ENCODE measurements around the gene ABR. TPM values are rescaled to one million over a fixed set of nuclear protein-coding genes. Genes with fewer than 3 reads are reported as not detected.
A peak's percentile ranks its signal among the peaks of the same experiment; 100 is the strongest.

ABR gene
- total RNA-seq, 1 donor = 64.6 TPM

DNA sequence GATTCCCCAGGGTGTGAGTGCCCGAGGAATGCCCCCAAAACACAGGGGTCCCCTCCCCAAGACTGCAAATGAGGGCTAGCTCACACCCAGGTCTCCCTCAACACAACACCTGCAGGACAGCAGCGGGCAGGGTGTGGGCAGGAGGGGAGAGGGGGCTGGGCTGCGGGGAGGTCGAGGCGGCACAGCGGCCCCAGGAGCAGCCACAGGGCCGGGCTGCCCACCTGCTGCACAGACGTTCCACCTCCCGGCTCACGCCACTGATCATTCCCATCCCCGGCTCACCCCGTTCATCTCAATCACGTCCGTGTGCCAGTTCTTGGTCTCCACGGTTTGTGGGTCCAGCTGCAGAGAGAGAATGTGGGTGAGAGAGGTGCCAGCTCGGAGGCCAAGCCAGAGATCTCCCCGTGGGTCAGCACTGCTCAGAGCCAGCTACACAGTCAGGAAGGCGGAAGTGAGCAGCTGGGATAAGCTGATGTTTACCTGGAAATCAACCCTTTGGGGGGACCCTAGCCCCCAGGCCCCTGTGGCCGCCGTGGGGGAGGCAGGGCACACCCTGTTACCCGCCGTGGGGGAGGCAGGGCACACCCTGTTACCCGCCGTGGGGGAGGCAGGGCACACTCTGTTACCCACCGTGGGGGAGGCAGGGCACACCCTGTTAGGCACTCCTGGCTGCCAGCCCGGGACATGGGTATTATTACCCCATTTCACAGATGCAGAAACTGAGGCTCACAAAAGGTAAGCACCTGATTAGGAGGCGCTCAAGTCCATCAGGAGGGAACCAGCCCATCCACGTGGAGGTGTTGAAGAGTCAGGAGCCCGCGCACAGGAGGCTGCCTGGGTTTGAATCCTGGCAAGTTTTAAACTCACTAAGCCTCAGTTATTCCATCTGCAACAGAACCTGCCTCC lies 166.7 kb downstream of the ABR start:
- DNase-seq (ENCODE audit: low read depth in 2 of 3, low spot score in 2 of 3) = no peak

DNA sequence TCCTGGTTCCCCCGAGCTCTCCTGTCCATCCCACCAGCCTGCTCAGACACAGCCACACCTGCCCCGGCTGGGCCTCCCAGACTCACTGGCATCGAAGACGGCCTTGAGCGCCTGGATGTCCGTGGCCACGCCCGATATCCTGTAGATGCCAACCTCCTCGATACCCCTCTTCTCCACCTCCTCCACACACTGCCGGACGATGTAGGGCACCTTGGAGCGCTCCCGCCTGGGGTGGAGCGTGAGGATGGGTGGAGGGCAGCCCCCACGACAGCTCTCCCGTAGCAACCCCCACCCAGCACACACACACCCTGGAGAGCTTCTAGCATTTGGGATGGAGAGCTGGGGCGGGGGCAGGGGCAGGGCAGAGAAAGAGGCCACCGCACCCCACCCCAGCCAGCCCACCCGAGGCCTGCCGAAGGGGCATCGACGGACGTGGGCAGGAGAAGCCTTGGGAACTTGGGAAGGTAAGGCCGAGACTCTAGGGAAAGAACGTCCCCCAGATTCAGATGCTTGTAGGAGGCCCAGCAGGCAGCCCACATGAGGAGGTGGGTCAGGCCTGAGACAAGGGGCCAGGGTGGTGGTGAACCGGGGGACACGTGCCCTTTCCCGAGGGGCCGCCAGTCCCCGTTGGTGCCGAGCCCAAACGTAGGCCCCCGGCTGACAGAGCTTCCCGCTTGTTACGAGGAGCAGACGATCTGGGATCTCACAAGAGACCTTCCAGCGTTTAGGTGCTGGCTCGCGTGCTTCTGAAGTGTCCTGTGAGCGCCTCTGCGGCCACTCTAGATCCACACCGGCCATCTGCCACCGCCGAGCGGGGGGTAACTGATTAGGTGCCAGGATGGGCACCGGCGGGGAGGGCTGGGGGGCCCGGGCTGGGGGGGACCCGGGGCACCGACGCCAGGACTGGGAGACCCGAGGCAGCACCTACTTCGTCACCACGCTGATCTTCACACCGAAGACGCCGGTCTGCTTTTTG lies 167.7 kb downstream of the ABR start:
- no peak for DNase-seq (ENCODE audit: low read depth in 2 of 3, low spot score in 2 of 3)

DNA sequence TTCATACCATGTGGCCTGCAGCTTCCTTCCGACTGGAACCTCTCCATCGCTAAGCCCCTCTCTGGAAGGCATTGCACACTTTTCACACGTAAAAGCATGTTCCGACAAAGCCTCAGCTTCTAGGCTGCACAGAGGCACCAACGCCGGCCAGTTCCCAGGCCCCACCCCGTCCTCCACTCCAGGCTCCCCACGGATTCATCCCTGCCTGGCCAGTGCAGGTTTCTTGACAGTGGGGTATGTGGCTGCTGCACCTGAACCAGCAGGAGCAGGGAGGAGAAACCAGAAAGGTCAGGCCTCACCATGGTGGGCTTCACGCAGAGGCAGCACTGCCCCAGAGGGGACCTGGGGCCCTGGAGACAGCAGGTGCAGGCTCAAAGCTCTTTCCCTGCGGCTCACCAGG lies 168.6 kb downstream of the ABR start:
- DNase-seq (ENCODE audit: low read depth in 2 of 3, low spot score in 2 of 3) = no peak

DNA sequence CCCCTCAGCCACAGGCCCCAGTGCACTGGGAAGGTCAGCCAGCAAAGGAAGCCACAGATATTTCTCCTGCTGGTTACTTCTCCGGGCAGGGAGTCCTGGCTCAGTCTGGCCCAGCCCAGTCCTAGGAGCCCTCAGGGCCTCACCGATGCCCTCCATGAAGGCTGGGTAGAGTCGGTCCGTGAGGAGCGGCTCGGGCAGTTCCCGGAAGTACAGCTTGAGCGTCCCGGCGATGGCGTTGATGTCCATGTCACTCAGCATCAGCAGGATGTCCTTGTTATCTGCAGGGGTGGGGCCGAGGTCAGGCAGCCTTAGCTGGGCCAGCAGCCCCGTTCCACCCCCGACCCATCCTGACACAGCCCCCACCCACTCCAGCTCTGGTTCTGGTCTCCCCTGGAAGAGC lies 169.2 kb downstream of the ABR start:
- DNase-seq (ENCODE audit: low read depth in 2 of 3, low spot score in 2 of 3) = no peak

DNA sequence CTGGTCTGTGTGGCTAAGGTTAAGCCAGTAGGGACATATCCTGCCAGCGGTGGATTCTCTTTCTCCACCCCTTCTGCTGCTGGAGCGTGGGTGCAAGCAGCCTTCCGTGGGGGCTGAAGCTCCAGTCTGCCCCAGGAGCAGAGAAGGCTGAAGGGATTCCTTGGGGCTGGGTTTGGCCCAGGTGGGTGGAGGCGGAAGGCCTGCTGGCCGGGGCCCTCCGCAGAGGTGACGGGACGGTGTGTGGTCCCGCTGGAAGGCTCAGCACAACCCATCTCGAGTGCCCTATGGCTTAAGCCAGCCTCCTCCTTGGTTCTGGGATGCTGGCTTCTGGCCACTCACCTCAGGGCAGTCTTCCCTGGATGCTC lies 169.7 kb downstream of the ABR start:
- DNase-seq (ENCODE audit: low read depth in 2 of 3, low spot score in 2 of 3) = no peak

DNA sequence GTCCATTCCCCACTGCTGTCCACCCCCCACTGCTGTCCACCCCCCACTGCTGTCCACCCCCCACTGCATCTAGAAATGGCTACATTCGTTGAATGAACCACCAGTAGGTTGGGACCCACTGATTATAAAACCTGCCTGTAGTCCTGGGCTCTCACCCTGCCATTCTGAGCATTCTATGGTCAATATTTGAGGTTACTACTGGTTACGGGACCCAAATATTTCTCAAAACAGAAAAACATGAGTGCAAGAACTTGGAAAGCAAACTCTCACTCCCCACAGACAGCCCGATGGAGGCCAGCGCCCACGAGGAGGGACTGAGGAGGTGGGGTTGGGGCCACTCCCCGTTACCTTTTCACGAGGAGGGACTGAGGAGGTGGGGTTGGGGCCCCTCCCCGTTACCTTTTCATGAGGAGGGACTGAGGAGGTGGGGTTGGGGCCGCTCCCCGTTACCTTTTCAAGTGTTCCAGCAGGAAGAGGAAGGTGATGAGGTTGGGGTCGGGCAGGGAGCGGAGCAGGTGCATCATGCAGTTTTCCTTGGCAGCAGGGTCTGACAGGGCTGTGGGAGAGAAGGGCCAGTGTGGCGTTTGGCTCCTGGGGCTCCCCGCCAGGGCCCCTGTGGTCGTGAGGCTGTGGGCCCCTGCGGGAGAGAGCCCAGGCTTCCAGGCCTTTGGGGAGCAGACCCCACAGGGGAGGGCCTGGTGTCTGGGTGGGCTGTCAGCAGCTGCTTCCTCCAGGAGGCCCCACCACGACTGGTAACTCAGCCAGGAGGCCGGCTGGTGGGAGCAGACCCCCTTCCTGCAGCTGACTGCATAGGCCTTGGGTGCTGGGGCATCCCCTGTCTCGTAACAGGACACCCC lies 170.3 kb downstream of the ABR start:
- no peak for DNase-seq (ENCODE audit: low read depth in 2 of 3, low spot score in 2 of 3)

DNA sequence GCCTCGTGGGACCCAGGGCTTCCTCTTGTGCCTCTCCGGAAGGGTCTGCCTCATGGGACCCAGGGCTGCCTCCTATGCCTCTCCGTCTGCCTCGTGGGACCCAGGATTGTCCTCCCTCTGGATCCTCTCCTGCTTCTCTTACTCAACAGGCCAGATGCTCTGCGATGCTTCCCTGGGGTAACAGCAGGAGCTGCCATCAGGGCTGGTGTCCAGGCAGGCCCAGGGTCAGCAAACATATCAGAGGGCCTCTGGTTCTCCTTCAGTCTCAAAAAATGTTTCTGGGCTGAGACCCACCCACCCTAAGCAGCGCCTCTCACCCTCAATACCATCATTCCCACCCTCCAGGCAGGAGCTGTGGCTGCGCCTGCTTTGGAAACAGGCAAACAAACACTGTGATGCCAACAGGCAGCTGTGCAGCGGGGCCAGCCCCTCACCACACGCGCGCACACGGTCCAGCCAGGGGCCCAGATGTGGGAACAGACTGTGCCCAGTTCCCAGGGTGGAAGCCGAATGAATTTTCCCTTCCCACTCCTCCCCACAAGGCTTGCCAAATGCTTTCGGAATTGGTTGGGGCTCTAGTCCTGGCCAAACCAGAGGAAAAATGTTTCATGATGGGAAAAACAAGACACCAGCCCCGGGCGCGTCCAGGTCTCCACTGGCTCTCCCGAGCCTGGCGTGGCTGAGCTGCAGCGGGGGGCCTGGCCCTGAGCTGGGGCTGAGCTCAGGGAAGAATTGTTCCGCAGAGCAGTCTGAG lies 171.6 kb downstream of the ABR start:
- DNase-seq (ENCODE audit: low read depth in 2 of 3, low spot score in 2 of 3) = no peak

DNA sequence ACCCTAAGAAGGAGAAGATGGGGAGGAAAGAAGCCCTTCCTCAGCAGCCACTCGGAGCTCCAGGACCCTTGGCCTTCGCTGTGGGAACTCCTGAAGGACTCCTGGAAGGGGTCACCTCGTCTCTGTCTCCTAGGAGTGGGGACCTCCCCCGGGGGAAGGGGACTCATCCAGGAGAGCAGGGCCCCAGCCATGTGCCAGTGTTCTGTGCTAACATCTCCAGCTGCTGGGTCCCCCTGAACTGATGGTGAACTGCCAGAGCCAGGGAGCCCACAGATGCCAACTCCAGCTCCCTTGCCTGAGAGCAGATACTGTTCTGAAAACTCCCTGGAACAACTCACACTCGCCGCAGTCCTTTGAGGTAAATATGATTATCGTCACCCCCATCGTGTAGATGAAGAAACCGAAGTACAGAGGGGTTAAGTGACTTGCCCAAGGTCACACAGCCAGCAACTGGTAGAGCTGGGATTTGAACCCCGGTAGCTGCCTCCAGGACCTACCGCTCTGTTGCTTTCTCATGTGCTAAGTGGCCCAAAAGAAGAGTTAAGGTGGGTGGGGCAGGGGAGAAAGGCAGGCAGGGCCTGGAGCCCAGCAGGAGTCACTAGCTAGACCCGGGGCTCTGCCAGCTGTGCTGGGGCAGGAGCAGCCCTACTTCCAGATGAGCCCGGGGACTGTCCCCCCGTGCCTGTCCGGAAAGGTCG lies 172.3 kb downstream of the ABR start:
- no peak for DNase-seq (ENCODE audit: low read depth in 2 of 3, low spot score in 2 of 3)

DNA sequence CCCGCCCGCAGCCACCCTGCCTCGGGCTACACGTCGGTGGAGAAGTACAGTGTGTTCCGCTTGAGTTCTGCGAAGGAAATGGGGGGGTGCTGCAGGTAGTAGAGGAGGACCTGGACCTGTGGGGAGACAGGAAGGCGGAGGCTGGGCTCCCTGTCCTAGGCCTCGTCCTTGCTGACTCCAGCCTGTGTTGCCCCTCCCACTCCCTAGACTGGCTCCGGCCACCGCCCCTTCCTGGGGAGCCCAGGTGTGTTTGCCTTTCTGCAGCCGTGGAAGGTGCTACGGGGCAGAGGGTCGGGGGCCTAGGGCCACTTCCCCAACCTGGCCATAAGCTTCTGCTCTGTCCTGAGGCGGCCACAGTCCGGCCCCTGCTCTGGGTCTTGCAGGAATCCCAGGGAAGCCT lies 173.7 kb downstream of the ABR start:
- no peak for DNase-seq (ENCODE audit: low read depth in 2 of 3, low spot score in 2 of 3)

DNA sequence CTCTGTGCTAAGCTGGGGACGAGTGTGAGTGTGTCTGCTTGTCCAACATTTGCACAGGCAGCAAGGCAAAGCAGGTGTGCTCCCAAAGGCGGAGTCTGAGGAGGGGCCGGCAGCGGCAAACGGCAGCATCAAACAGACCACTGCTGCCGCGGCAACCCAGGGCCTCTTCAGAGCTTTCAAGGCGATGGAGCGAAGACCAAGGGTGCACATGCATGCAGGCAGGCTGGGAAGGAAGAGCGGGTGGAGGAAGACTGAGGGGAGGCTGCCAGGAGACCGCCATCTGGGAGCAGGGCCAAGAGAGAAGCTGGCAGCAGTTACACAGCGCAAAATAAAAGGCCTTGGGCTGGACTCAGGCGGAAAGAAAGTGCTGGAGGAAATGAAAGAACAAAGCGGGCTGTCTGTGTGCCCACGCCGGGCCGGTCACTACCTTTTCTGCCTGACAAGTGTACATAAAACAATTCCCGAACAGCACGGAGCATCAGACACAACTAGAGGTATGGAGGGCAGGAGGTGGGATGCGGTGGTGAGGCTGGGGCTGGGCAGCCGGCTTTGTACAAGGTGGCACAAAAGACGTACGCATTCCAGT lies 174.3 kb downstream of the ABR start:
- DNase-seq (ENCODE audit: low read depth in 2 of 3, low spot score in 2 of 3) = peak in 2 of 3 donors; percentile 35 to 71

DNA sequence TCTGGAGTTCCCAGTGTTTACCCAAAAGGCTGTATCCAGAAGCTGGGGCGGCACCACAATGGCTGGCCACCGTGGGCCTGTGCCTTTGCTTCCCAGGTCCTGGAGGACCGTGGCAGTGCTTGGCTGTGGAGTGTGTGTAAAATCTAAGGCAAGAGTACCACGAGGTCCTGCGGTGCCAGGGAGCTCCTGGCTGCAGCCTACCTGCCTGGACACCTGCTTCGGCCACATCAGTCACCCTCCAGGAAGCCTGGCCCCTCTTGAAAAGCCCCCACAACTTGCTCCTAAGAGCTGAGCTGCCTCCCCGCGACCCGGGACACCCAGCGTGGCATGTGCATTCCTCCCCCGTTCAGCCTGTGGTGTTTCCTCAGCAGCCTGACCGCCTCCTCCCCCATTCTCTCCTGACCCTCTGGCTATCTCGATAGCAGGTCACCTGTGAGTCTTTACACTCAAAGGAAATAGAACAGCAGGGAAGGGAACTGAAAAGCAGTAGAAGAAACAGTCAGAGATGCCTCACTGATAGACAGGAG lies 174.9 kb downstream of the ABR start:
- no peak for DNase-seq (ENCODE audit: low read depth in 2 of 3, low spot score in 2 of 3)

DNA sequence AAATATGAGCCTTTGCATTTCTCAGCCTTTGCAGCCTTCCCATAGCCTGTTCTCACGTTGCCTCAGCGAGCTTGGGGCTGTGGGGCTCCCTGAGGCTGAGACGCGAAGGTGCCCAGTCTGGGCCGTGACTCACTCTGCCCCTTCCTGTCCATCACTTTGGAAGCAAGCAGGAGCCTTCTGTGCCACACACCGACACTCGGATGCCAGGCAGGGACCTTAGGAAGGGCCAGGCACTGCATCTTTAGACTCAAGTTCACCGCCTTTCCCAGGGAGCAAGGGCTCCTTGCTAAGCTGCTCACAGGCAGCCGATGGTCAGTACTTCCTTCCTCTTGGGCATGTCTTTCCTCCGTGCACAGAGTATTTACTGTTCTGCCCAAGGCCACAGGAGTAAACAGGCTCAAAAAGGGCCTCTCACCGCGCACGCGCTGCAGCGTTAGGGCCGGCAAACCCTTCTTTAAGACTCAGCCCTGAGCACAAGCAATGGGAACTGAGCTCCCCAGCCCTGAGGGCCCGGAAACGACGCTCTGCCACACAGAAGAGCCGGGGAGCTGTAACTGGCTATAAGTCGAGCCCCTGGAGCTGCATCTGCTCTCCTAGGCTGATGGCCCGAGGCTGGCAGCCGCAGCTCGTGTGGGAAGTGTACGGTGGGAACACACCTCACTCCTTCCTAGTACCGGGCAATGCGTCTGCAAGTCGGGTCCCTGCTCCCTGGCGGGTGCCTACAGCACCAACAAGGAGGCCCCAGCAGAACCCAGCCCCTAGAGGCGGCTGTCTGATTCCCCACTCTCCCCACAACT lies 175.6 kb downstream of the ABR start:
- no peak for DNase-seq (ENCODE audit: low read depth in 2 of 3, low spot score in 2 of 3)

DNA sequence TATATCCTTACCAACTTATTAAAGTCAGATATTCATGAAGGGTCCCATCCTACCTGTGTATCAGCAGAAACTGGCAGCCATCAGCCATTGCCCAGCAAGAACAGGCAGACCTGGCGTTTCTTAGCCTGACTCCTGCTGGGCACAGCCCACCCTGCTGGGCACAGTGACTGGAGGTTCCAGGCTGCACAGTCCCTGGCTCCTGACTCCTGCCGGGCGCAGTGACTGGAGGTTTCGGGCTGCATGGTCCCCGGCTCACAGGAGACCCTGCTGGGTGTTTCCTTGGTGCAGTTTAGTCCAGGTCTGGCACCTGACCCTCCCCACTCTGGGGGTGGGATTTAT lies 176.2 kb downstream of the ABR start:
- DNase-seq (ENCODE audit: low read depth in 2 of 3, low spot score in 2 of 3) = no peak

DNA sequence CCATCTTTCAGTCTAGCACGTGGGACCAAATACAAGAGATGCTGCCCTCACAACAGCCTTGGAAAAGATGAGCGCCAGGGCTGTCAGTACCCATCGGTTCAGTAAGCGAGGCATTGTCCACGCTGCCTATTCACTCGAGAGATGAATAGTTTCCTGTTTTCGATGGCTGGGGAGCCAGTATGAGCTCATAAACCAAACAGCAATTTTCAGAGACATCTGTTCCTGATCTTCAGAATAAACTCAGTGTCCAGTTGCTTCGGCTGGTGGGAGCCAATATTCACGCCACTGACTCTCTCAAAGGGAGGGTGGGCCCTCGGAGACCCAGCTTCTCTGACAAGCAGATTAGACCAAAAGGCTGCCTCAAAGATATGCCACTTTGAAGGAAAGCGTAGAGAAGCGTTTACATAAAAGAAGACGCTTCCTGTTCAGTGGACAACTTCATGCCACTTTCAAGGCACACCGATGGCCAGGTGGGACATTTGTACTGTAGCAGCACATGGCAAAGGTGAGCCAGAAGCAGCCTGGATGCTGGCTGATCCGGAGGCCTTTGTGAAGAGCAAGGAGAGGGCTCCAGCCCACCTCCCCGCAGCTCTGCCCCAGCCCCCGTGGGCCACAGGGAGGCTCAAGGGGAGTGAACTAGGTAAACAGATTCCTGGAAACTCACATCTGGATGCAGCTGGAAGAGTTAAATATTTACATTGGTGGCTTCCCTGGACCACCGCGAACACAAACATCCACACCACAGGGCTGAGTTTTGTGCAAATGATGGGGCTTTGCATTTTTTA lies 176.8 kb downstream of the ABR start:
- DNase-seq (ENCODE audit: low read depth in 2 of 3, low spot score in 2 of 3) = no peak

DNA sequence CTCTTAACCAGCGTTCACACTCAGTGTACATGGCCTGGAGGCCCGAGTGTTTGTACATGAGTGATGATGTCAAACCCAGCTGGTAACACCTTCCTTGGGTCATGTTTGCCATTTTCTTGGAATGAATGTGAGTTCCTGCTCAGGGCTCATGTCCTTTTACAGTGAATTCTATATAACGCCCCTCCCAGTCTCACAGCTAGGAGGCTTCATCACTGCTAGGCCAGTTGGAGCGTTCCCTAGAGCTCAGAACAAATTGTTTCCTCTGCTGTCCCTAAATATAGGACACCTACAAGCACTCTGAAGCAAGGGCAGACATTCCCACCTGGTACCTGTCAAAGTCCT lies 177.4 kb downstream of the ABR start:
- DNase-seq (ENCODE audit: low read depth in 2 of 3, low spot score in 2 of 3) = no peak

DNA sequence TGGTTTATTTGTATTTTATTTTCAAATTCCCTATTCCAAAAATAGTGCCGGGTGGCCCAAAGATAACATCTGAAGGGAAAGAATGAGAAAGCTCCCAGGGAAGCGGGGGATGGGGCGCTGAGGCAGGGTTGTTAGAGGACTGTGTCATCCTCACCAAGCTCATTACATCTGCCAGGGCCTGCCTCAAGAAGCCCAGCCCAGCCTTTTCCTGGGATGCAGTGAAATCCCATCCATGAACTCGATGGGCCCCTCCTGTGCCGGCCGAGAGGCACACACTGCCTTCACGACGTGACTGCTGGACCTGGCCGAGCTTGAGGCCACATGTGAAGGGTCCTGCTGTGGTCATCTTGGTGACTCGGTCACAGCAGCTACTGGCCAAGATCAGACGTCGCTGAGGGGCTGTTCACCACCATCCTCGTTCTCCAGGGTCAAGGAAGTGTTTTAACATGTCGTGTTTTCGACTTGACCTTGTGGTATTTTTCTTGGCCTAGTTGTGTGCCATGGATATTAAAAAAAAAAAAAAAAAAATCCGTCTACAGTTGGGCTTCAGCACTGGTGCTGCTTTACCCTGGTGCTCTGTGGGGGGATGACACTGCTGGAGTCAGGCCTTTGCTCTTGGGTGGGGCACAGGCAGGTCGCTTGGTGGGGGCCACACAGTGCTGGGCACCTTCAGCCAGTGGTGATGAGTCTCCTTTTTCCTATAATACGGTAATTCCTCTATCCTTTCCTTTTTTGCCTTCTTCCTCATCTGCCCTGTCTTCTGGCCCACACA lies 178.0 kb downstream of the ABR start:
- no peak for DNase-seq (ENCODE audit: low read depth in 2 of 3, low spot score in 2 of 3)
